NCI-H345 treated with DMSO at 0.1 percent for 48 hours (cell line): ENCODE results near the gene TIMM22.
A peak's percentile ranks its signal among the peaks of the same experiment; 100 is the strongest.
"Not testable (repeated sequence)": the region's sequence is repeated elsewhere in the genome, so short reads cannot be mapped to it uniquely, and the experiment has no call there.

ENCODE experiments used
- DNase-seq: peaks from one replicate; lab custom pipeline; 2025; ENCODE audit not compliant: unreplicated experiment; lab: John Stamatoyannopoulos, UW

The TIMM22 gene

DNA sequence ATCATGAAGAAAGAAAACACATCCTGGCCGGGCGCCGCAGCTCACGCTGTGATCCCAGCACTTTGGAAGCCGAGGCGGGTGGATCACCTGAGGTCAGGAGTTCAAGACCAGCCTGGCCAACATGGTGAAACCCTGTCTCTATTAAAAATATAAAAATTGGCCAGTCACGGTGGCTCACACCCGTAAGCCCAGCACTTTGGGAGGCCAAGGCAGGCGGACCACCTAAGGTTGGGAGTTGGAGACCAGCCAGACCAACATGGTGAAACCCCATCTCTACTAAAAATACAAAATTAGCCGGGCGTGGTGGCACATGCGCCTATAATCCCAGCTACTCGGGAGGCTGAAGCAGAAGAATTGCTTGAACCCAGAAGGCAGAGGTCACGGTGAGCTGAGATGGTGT lies 25.1 kb upstream of the TIMM22 start:
- DNase-seq = not testable (repeated sequence)

DNA sequence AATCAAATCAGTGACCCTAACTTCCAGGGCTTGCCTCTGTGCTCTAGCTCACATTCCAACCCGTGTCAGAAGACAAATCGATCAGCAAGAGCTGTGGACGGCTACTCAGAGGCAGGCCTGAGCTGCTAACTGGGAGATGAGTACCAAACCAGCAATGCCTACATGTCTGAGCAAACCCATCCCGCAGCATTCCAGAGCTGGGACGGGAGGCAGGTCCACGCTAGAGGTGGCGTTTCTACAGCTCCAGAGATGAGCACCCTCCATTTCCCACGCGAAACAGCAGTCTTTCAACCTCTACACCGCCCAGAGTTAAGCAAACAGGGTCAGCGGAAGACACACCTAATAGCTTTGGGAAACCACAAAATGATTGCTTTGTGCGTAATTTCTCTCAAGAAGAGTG lies 23.9 kb upstream of the TIMM22 start:
- no peak for DNase-seq

DNA sequence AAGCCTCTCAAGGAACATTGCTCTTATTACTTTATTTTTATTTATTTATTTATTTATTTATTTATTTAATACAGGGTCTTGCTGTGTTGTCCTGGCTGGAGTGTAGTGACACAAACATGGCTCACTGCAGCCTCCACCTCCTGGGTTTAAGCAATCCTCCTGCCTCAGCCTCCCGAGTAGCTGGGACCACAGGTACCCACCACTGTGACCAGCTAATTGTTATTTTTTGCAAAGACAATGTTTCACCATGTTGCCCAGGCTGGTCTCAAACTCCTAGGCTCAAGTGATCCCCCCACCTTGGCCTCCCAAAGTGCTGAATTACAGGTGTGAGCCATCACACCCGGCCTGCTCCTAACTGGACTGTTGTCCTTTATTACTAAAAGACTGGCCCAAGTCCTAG lies 22.2 kb upstream of the TIMM22 start:
- not testable (repeated sequence) for DNase-seq

DNA sequence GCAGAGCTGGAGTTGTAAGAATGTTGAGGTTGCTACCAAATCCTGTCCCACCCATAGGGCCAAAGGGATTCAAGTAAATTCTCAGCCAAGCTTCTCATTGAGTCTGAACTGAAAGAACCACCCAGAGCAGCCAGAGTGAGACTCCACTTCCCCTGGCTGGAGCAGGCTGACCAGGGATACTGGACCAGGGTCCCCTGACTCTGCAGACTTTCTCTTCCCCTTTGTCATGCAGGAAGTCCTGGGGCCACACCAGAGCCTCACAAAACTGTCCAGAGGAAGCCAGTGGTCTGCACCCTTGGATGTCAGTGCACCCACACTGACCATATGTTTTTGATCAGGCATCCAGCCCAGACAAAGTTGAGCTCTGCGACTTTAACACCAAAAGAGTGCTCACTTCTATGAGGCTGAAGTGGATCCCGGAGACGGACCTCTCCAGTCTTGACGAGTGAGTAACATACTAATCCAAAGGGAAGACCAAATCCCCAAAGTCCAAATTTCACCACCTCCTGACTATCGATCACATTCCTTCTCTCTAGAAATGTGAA lies 21.5 kb upstream of the TIMM22 start:
- no peak for DNase-seq

DNA sequence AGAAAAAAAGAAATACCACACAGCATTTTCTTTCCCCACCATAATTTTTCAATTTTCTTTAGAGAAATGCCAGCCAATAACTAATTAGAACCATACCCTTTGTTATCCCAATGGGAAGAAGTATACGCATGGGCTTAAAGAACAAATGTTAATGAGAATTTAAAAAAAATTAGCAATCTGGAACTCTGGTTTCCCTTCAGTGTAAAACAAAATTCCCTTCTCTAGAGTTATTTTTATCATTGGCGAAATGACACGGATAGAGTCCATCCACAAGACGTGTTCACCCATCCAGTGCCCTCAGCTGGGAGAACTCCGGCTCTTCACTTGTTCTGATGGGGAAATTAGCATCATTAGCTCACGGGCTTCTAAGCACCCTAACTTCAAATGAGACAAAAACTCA lies 20.6 kb upstream of the TIMM22 start:
- DNase-seq = no peak

DNA sequence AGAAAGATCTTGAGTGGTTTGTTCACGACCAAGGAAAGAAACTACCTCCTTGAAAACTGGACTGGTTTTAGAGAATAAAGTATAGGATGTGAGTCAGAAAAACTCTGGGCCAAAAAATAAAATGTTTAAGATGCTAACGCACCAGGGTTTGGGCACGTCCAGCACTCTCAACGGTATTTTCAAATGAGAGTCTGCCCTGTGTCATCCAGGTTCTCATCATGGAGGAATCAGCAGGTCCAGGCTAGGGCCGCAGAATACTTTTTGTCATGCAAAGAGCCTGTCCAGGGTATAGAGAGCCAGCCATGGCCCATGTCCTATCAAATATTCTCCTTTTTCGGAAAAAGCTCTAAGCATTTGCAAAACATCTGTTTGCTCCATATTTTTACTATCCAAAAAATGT lies 19.8 kb upstream of the TIMM22 start:
- no peak for DNase-seq

DNA sequence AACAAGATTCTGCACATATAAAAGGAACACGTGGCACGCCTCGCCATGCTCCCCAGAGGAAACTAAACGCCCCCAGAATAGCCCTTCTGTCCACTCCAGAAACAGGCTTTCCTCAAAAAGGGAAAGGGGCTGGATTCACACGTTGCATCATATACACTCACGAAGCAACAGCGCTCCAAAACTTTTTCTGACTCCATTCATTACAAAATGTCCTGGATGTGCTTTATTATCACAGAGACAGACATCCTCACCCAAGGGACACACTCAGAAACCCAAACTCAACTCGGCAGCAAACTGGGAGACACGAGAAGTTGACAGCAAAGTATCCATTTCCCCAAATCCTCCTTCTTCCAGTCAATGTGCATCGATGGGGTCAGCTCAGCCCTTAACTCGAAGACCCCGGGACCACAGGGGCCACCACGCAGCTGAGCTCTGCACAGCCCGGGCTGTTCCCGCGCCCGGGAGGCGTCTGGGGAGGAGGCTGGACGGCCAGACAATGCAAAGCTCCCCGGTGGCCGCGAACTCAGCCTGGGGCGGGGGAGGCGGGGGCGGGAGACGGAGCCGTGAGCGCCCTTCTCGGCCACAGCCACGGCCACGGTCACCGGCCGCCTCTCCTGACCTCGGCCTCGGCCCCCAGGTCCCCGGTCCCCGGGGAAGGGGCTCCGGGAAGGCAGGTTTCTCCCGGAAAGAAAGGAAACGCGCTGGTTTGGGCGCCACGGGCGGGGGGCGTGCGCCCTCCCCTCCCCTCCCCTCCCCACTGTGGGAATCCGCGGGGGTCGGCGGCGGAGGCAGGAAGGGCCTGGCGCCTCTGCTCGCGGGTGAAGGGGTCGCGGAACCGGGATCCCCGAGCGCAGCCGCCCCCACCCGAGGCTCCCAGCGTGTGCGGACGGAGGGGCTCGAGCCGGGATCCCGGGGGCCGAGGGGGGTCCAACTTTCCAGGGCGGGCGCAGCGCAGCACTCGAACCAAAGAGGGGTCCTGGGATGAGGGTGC lies 18.5 kb upstream of the TIMM22 start:
- DNase-seq = no peak

DNA sequence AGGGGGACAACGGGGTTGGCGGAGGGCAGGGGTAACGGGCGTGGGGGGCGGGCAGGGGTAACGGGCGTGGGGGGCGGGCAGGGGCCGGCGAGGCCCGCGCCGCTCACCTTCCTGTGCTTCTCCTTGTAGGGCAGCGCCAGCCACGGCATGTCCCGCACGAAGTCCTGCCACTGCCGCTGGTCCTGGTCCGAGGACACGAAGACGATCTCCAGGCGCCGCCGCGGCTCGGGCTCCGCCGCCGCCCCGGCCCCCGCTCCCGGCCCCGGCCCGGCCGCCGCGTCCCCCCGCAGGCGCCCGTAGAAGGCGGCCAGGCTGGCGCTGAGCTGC lies 17.8 kb upstream of the TIMM22 start:
- no peak for DNase-seq

DNA sequence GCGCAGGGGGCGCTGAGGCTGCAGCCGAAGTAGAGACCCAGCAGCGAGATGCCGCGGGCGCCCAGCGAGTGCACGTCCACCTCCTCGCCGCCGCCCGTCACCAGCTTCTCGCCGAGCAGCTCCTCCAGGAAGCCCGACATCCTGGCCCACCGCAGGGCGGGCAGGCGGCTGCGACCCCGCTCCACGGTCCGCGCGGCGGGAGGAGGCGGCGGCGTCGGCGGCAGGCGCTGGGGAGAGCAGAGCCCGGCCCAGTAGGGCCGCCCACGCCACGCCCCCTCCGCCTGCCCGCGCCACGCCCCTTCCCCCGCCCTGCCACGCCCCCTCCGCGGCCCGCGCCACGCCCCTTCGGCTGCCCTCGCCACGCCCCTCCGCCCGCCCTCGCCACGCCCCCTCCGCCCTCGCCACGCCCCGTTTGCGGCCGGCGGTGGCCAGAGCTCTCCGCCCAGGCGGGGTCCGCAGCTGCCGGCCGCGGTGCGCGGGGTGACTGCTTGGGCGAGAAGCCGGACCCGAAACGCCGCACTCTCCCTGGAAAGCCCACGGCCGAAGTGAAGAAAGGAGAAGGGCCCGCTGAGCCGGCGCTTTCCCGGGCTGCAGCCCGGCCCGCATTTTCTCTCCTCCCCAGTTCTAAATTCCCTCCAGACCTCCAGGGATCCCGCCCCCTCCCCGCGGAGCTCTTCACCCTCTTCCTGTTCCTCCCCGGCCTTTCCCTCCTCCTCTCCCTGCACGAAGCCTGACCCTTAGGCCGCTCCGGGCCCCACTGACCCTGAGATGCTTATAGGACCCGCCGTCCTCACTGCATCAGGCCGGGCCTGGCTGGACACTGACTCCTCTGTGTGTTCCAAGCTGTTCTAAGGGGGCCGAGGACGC lies 17.2 kb upstream of the TIMM22 start, which contains the start of gene NXN:
Gene NXN, minus strand, starts transcription at position 238 of the 867 bp plus-strand sequence.
- peak; percentile 40 for DNase-seq

DNA sequence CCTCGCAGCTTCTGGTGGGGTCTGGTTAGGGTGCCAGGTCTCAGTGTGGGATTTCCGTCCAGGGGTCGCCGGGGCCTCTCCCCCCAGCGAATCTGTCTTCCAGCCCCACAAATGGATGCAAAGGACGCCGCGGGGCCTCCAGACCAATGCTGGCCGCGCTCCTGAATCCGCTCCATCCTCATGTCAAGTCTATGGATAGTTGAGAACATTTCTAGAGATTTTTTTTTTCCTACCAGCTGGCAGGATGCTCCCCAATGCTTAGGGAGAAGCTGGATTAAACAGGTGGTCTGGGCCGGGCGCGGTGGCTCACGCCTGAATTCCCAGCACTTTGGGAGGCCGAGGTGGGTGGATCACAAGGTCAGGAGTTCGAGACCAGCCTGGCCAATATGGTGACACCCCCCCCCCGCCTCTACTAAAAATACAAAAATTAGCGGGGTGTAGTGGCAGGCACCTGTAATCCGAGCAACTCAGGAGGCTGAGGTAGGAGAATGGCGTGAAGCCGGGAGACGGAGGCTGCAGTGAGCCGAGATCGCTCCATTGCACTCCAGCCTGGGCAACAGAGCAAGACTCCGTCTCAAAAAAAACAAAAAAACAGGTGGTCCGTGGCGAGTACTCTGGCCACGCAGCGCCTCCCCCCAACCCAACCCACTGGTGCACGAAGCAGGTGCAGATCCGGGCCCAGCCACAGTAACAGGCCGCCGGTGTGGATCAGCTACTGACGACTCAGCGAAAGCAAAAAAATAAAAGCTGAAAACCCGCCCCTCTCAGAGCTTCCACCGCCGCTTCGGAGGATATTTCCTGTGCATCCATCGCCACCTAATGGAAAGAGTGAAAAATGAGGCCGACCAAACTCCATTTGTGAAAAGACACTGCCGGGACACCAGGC lies 16.3 kb upstream of the TIMM22 start:
- peak; percentile 75 for DNase-seq

DNA sequence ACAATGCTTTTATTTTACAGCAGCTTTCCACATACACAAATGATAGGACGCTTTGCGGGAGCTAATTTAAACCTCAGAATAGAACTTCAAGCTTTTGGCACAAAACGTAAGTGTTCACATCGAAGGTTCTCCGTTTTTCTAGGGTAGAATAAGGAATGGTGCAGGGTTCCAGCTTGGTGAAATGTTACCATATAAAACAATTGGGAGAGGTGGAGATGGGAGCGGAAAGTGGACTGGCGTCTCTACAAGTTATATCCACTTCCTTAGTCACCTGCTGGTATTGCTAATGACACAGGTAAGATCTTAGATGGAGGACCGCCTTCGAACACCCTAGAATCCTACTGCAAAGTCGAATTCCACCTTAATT lies 15.7 kb upstream of the TIMM22 start:
- no peak for DNase-seq

DNA sequence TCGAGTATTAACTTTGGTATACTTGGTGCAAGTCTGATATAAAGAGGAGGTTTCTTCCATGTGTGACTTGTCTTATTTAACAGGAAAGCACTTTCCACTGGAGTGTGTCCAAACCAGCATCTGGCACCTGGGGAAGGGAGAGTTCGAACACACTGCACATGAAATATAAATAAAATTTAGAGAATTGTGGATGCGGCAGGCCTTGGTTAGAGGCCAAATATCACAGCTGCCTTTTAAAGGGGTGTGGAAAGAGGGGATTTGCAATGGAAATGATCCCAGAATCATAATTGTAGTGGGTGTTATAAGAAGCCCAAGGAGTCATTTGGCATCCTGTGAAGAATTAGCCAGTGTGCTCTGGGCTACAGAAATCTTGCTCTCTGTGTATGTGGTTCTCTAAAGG lies 13.0 kb upstream of the TIMM22 start:
- DNase-seq = no peak

DNA sequence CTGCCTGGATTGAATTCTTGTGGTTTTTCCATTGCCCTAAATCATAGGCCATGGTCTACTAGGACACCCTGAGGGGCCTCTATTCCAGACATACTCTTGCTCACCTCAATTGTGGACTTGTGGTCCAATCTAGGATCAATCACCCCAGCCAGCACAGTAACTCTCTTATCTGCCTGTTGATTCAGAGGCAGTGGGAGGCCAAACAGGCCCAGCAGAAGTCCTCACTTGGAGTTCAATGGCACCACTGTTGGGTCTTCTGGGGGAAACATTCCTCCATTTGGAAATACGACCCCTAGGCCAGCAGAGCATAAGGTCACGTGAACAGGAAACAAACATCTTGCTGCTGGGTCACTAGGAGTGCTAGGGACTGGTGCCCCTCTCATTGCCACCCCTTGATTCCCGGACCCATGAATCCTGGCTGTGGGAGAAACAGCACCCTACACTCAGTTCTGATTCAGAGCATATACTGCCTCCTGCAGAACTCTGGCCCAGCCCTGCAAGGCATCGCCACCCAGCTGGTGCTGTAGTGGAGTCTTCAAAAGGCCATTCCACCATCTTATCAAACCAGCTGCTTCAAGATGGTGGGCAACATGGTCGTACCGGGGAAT lies 10.5 kb upstream of the TIMM22 start:
- no peak for DNase-seq

DNA sequence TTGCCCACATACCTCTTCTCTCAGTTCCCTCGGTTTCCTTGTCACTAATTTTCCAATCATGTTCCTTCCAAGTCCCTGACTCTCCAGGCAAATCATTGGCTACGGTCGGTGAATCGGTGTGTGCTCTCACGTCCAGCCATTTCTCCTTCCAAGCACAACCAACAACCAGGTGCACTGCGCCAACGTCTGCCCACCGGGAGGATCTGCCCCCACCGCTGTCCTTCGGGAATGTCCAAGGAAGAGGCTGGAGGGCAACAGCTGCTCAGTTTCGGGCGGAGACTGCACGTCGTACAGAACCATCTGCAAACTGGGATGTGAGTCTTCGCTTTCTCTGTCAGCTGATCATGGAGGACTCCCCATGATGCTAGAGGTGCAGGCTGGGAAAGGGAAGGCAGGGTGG lies 9.0 kb upstream of the TIMM22 start:
- no peak for DNase-seq

DNA sequence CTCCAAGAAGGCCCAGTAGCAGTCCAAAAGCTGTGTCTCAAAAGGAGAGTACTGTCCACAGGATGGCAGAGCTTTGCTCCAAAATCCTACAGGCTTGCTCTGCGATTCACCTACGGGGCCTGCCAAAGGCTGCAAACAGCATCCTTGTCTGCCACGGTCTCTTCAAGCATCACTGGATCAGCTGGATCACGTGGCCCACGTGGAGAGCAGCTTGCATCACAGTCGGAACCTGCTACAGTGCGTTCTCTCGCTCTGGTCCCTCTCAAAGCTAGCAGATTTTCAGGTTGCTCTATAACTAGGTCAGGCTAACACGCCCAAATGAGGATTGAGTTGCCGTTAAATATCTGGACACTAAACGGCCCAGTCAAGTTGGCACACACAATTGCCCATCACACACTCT lies 8.4 kb upstream of the TIMM22 start:
- no peak for DNase-seq

DNA sequence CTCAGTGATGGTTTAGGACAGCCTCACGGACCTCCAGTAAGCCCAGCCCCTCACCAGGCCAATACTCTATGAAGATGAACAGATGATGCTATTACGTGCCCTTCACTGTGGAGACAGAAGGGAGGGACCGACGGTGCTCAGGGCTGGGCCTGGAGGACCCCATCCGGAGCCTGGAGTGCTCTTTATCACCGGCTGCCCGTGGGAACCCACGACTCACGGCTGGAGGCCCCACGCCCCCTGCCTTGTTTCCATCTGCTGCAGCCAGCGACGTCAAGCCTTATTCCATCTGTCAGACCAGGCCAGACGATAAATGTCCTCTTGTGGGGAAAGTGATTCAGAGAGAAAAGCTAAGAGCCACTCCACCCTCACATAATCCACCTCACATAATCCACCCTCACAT lies 4.0 kb upstream of the TIMM22 start:
- DNase-seq = no peak

DNA sequence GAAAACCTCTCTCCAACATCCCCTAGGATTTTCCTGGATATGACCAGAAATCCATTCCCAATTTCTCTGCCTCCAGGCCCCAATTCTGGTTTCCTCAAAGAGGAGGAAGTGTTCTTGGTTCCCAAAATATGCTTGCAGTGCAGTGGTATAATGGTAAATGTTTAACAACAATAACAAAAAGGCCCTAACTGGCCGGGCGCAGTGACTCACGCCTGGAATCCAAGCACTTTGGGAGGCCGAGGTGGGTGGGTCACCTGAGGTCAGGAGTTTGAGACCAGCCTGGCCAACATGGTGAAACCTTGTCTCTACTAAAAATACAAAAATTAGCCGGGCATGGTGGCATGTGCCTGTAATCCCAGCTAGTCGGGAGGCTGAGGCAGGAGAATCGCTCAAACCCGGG lies 1.6 kb upstream of the TIMM22 start:
- not testable (repeated sequence) for DNase-seq

DNA sequence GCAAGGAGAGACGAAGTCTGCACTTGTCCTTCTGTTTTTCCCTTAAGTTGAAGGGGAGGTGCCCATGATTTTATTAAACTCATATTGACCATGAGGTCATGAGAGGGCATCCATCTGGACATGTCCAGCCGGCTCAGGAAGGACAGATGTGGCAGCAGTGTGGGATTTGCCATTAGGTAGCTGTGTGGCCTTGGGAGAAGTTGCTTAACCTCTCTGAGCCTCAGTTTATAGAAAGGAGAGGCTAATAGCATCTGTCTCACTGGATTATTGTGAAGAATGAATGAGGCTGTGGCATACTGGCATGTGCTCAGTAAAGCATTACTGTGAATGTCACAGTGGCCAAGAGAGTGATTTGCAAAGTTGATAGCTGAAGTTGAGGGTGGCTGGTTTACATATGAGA lies 1.2 kb downstream of the TIMM22 start:
- no peak for DNase-seq

DNA sequence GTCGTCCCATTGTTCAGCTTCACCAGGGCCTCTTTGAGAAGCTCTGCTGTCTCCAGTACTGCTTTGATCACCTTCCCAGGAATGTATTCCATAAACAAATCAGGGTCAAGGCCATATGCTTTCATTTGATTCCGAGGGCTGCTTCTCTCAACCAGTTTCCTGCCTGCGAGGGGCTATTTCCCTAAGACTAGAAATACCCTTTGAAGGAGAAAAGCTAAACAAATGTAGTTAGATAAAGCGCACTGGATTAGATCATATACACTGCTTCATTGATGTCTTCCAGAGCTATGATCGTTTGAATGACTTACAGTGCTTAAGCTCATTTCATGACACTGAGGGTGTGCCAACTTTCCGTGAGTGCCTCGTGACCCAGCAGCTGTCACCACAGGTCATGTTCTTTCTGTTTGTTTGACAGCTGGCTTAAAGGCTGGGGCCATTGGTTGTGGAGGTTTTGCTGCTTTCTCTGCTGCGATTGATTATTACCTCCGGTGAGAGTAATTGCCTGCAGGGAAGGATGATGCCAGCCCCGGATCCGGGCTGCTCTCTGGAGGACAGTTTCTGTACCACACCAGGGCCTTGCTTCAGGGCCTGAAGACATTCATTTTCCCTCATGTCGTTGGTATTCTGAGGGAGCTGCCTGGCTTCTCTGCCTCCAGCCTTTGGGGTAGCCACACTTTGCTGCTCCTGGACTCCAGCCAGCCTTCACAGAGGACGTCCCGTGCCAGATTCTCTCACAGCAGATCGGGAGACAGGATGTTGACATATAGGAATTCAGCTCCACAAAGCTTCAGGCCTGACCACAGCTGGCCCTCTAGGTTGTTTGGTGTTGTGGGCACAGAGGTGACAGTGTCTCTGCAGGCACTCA lies 3.9 kb downstream of the TIMM22 start:
- DNase-seq = no peak
